Activated T-helper 2 cell treated with anti-CD3 and anti-CD28 coated beads, Interferon-gamma antibody, Interleukin-2, Interleukin-4, amounts not matched to agents 10 μg/mL and 5 μg/mL and 100 μg/mL, durations not matched to agents 14 hours and 24 hours and 36 hours (primary cell): Measurements from ENCODE around the gene GPAT3. TPM values are rescaled to one million over a fixed set of nuclear protein-coding genes. Genes with fewer than 3 reads are reported as not detected.
A peak's percentile ranks its signal among the peaks of the same experiment; 100 is the strongest.

Source experiments
- DNase-seq: peaks from one replicate; pipeline ENCODE4 v3.0.0; 2021; ENCODE audit warnings: low spot score
- H3K27ac Mint-ChIP-seq: one replicate; pipeline ENCODE4 v1.8.0; 2021; ENCODE audit warnings: mixed read lengths
- H3K27me3 Mint-ChIP-seq: one replicate; pipeline ENCODE4 v1.8.0; 2021; ENCODE audit warnings: low read depth, mixed read lengths
- H3K36me3 Mint-ChIP-seq: one replicate; pipeline ENCODE4 v1.8.0; 2021; ENCODE audit warnings: low read depth, mixed read lengths
- H3K4me1 Mint-ChIP-seq: one replicate; pipeline ENCODE4 v1.8.0; 2021; ENCODE audit warnings: low read depth, mixed read lengths
- H3K4me3 Mint-ChIP-seq: one replicate; pipeline ENCODE4 v1.8.0; 2021; ENCODE audit warnings: low read depth, mild to moderate bottlenecking, moderate library complexity, mixed read lengths
- H3K9me3 Mint-ChIP-seq: one replicate; pipeline ENCODE4 v1.8.0; 2021; ENCODE audit warnings: mixed read lengths
- intact Hi-C: fragments of 100-400 bp; cut with micrococcal nuclease; formaldehyde crosslinking; loops from one replicate; pipeline ENCODE4 v1.15.1; 2023
- total RNA-seq: library from RNA; stranded (reverse); gene quantifications from 2 replicates; pipeline ENCODE4 v1.2.3, GENCODE V29; 2022

Gene GPAT3
- total RNA-seq, 1 donor from 2014 or later = 8.8 TPM

DNA sequence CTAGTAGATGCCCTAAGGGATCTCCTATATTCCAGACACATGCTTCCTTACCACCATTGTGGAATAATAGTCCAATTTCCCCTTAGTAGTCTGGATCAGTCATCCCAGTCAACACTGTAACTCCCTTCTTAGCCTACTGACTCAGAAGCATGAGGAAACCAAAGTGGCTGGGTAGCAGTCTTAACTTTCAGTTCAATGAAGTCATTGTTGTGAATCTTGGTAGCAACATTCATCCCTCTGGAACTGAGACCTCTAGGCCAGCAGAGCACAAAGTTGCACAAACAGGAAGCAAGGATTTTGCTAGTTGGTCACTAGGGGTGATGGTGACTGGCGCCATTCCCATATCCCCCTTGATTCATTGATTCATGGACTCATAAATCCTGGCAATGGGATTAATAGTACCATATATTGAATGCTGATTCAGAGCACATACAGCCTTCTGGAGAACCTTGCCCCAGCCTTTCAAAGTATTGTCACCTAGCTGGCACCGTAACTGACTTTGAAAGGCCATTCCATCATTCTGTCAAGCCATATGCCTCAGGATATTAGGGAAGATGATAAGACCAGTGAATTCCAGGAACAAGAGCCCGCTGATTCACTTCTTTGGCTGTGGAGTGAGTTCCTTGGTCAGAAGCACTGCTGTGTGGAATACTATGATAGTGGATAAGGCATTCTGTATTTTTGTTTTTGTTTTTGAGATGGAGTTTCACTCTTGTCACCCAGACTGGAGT lies 19.7 kb upstream of the GPAT3 start:
- intact Hi-C loops = no loop called here
- H3K9me3 Mint-ChIP-seq = no peaks in the 10 kb centered on the region
- H3K27ac Mint-ChIP-seq = no peak overlapping the region
- DNase-seq = no peak
- H3K4me3 Mint-ChIP-seq = no peak overlapping the region
- H3K4me1 Mint-ChIP-seq = no peaks in the 10 kb centered on the region
- no peaks in the 10 kb centered on the region for H3K36me3 Mint-ChIP-seq
- peaks cover 4% of the 10 kb centered on the region for H3K27me3 Mint-ChIP-seq

DNA sequence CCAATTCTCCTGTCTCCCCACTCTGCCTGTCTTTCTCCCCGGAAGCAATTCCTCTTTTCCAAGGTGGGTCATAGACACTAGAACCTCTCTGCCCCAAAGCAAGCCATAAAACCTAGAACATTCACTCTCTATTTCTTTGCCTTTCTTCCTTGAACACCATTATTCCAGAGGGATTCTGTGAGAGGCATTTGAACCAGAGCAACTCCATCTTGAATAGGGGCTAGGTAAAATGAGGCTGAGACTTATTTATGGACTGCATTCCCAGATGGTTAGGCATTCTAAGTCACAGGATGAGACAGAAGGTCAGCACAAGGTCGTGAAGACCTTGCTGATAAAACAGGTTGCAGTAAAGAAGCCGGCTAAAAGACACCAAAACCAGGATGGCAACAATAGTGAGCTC lies 13.7 kb upstream of the GPAT3 start:
- DNase-seq = no peak
- H3K4me1 Mint-ChIP-seq = no peaks in the 10 kb centered on the region
- H3K27me3 Mint-ChIP-seq = peaks cover 9% of the 10 kb centered on the region
- intact Hi-C loops = no loop called here
- no peaks in the 10 kb centered on the region for H3K36me3 Mint-ChIP-seq
- no peaks in the 10 kb centered on the region for H3K9me3 Mint-ChIP-seq
- H3K27ac Mint-ChIP-seq = no peak overlapping the region
- no peak overlapping the region for H3K4me3 Mint-ChIP-seq

DNA sequence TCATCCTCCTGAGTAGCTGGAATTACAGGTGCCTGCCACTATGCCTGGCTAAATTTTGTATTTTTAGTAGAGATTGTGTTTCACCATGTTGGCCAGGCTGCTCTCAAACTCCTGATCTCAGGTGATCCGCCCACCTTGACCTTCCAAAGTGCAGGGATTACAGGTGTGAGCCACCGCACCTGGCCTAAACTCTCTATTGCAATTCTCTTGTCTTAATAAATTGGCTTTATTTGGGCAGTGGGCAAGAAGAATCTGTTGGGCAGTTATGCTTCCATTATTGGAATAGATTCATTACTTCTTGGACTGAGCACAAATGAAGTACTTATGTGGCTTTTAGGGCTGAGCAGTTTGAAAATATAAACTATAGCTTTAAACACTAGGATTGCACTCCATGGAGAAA lies 8.2 kb upstream of the GPAT3 start:
- peaks cover 18% of the 10 kb centered on the region for H3K27me3 Mint-ChIP-seq
- intact Hi-C loops = no loop called here
- no peaks in the 10 kb centered on the region for H3K9me3 Mint-ChIP-seq
- H3K36me3 Mint-ChIP-seq = no peaks in the 10 kb centered on the region
- DNase-seq = no peak
- H3K4me3 Mint-ChIP-seq = no peak overlapping the region
- H3K27ac Mint-ChIP-seq = no peak overlapping the region
- no peaks in the 10 kb centered on the region for H3K4me1 Mint-ChIP-seq

DNA sequence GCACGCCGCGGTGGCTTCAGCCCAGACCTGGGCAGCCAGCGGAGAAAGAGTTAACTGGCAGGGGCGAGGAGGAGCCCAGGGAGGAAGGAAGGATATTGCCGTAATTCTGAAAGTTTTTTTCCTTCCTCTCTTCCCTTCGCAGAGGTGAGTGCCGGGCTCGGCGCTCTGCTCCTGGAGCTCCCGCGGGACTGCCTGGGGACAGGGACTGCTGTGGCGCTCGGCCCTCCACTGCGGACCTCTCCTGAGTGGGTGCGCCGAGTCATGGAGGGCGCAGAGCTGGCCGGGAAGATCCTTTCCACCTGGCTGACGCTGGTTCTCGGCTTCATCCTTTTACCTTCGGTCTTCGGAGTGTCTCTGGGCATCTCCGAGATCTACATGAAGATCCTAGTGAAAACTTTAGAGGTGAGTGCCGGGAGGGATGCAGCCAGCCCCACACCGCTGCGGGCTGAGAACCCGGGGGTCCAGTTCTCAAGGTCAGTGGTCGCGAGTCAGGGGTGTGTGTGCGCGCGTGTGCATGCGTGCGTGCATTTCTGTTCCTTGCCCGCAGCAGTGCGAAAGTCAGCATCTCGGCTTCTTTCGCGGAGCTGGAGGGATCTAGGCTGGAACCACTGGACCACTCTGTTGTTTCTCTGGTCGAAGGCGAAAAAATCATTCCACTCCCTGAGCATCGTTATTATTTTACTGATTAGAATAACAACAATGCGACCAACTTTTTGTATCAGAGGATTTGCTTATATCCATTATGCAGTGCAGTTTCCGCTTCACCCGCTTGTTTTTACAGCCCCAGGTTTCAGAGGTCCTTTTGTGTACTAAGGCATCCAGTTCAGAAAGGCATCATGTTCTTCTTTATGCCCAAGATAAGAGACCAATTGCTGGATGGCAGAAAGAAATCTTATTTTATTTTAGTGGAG lies 709 bp downstream of the GPAT3 start:
- peaks cover 26% of the 10 kb centered on the region for H3K4me1 Mint-ChIP-seq
- DNase-seq = no peak
- H3K27ac Mint-ChIP-seq = peak overlapping the region; percentile 52
- H3K4me3 Mint-ChIP-seq = peak overlapping the region; percentile 78
- H3K27me3 Mint-ChIP-seq = peaks cover 44% of the 10 kb centered on the region
- intact Hi-C loops = loop anchor here (1.0 to 2.0 kb wide), 2 partner anchors 12 to 52 kb away; partner anchors contain the start of gene ABRAXAS1
- H3K36me3 Mint-ChIP-seq = no peaks in the 10 kb centered on the region
- H3K9me3 Mint-ChIP-seq = no peaks in the 10 kb centered on the region

DNA sequence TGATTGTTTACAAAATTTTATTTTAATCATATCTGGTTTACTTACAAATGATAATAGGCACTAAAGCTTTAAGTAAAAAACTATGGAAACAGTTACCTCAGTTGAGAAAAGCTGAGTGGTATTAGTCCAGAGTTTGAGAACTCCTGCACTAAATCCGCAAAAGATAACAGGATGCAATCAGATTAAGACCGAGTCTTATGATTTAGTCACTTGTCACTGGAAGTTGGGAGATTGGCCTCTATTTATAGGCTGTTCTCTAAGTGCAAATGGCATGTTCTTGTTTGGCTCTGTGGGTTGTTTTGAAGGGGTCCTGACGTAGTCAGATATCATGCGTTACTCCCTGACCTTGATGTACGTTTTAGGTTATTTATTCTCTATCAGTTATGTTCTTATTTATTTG lies 6.3 kb downstream of the GPAT3 start:
- Mint-ChIP-seq H3K4me1 (peaks cover 14% of the 10 kb centered on the region), H3K4me3 (no peak overlapping the region), H3K9me3 (no peaks in the 10 kb centered on the region), H3K27me3 (peaks cover 13% of the 10 kb centered on the region), H3K36me3 (no peaks in the 10 kb centered on the region), H3K27ac (no peak overlapping the region)
- DNase-seq = no peak
- intact Hi-C loops = no loop called here

DNA sequence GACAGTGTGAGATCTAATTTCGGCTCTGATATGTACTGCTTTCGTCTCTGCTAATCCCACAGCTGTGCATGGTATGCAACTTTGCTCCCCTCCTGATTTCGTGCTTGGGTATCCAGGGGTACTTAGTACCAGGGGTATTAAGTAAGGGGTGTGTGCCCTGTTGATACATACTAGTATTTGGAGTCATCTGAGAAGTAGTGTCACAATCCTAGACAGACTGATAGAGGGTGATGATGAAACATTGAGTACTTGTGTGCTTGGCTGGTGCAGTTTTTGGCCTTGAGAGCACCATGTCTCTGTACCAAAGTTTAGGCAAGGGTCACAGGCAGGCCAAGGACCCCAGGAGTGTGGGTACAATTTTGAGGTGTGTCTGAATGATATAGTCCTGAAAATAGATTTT lies 10.9 kb downstream of the GPAT3 start:
- intact Hi-C loops = no loop called here
- no peak overlapping the region for H3K27ac Mint-ChIP-seq
- no peak overlapping the region for H3K4me3 Mint-ChIP-seq

DNA sequence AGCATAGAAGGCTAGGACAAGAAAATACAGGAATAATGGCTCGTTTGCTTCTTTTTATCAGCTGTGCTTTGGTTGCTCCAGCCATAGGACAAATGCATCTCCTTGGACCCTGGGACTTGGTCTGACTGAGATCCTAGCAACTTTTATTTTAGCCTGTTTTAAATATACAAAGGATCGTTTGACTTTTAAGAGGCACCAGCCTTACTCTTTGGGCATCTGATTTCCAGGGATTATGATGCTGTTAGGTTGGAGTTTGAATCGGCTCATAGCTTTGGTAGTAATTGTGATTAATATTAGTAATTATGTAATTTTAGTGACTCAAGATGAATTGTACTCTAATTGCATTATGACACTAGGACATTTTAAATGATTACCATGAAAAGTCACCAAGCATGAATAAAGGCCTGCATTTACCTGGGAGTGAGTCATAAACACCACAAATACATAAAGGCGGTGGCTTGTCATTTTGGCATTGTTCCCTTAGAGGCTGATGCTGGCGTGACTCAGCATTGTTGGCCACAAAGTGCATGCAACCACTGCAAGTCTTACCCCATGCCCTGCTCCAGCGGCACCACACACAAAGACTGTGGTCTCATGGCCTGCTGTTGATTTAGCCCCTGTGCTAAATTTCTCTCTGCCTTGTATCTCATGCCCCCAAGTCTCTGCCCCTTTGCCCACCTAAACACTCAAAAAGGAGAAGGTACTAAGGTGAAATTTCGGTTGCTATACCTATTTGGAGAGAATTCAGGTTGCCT lies 12.4 kb downstream of the GPAT3 start:
- no peaks in the 10 kb centered on the region for H3K9me3 Mint-ChIP-seq
- H3K4me3 Mint-ChIP-seq = no peak overlapping the region
- intact Hi-C loops = loop anchor here (1.0 kb wide), 2 partner anchors 10 to 12 kb away; partner anchors contain the start of gene GPAT3
- no peak overlapping the region for H3K27ac Mint-ChIP-seq
- H3K27me3 Mint-ChIP-seq = peaks cover 1% of the 10 kb centered on the region
- peaks cover 4% of the 10 kb centered on the region for H3K36me3 Mint-ChIP-seq
- peaks cover 34% of the 10 kb centered on the region for H3K4me1 Mint-ChIP-seq
- peak; percentile 68 for DNase-seq

More for the DNA sequence above, 10.9 kb downstream of the GPAT3 start:
- no peak for DNase-seq
- H3K4me1 Mint-ChIP-seq = peaks cover 19% of the 10 kb centered on the region
- peaks cover 4% of the 10 kb centered on the region for H3K36me3 Mint-ChIP-seq
- no peaks in the 10 kb centered on the region for H3K9me3 Mint-ChIP-seq
- peaks cover 1% of the 10 kb centered on the region for H3K27me3 Mint-ChIP-seq

DNA sequence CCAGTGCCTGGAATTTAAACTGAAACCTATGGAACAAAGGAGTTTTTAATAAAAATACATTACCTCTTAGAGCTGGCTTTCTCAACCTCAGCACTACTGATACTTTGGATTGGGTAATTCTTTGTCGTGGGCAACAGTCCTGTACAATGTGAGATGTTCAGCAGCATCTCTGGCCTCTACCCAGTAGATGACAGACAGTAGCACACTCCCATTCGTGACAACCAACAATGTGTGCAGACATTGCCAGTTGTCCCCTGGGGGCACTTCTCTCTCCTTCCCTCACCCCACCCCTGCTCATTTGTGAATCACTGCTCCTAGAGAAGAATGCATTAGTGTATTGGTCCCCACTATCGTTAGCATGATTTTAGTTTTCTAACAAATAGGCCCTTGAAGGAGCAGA lies 16.2 kb downstream of the GPAT3 start:
- Mint-ChIP-seq H3K4me3 (no peak overlapping the region), H3K4me1 (peaks cover 51% of the 10 kb centered on the region), H3K9me3 (no peaks in the 10 kb centered on the region), H3K36me3 (peaks cover 4% of the 10 kb centered on the region), H3K27ac (no peak overlapping the region), H3K27me3 (peaks cover 1% of the 10 kb centered on the region)
- intact Hi-C loops = loop anchor here (5.0 kb wide), 1 partner anchor 645 kb away; no protein-coding TSS in a partner anchor
- DNase-seq = no peak

DNA sequence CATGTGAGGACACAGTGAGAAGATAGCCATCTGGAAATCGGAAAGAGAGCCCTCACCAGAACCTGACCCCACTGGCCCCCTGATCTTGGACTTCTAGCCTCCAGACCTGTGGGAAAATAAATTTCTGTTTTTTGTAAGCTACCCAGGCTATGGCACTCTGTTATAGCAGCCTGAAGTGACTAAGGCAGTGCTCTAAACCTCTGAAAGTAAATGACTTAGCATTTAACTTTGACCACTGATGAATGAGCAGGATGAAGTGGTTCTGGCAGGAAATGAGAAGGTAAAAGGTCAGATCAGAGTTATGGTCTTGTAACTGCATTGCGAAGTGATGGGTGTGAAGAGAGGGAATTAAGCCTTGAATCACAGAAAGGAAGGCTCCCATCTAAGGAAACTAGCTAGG lies 17.0 kb downstream of the GPAT3 start:
- Mint-ChIP-seq H3K27ac (no peak overlapping the region), H3K27me3 (peaks cover 1% of the 10 kb centered on the region), H3K36me3 (no peaks in the 10 kb centered on the region), H3K9me3 (no peaks in the 10 kb centered on the region), H3K4me3 (no peak overlapping the region), H3K4me1 (peaks cover 54% of the 10 kb centered on the region)
- DNase-seq = no peak
- intact Hi-C loops = loop anchor here (5.0 kb wide), 1 partner anchor 646 kb away; no protein-coding TSS in a partner anchor

DNA sequence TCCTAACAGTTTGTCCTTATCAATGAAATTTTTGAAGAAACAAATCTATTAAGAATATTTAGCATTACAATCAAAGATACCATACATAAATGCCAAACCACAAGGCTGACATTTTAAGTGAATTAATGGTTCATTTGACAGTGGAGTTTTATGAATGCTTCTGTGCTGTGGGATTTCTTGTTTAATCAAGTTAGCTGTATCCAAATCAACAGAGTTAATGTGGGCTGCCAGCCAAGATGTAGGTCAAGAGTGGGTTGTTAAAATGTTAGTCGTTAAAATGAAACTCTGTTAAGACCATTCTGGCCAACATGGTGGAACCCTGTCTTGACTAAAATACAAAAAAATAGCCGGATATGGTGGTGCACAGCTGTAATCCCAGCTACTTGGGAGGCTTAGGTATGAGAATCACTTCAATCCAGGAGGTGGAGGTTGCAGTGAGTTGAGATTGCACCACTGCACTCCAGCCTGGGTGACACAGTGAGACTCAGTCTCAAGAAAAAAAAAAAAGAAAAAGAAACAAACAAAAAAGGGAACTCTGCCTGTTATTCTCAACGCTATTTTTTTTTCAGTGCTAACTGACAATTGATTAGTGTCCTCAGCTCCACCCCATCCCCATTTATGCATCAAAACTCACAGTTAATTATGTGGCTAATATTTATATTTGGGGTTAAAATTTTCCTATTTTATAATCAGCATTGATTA lies 20.2 kb downstream of the GPAT3 start:
- Mint-ChIP-seq H3K4me1 (peaks cover 63% of the 10 kb centered on the region), H3K27ac (no peak overlapping the region), H3K36me3 (no peaks in the 10 kb centered on the region), H3K9me3 (no peaks in the 10 kb centered on the region), H3K4me3 (no peak overlapping the region), H3K27me3 (no peaks in the 10 kb centered on the region)
- DNase-seq = no peak
- intact Hi-C loops = loop anchor here (5.0 kb wide), 1 partner anchor 324 kb away; no protein-coding TSS in a partner anchor

DNA sequence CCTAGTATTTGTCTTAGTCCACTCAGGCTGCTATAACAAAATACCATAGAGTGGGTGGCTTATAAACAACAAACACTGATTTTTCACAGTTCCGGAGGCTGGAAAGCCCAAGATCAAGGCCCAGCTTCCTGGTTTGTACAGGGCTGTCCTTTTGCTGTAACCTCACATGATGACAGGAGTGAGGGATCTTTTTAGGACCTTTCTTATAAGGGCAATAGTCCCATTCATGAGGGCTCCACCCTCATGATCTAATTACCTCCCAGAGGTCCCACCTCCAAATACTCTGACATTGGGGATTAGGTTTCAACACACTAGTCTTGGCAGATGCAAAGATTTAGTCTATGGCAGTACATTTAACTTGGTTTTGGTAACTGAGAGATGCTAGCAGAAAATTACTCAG lies 20.9 kb downstream of the GPAT3 start:
- intact Hi-C loops = loop anchor here (5.0 kb wide), 1 partner anchor 325 kb away; no protein-coding TSS in a partner anchor

More for the DNA sequence above, 20.9 kb downstream of the GPAT3 start:
- Mint-ChIP-seq H3K27ac (no peak overlapping the region), H3K36me3 (no peaks in the 10 kb centered on the region), H3K27me3 (peaks cover 3% of the 10 kb centered on the region), H3K4me1 (peaks cover 67% of the 10 kb centered on the region), H3K9me3 (no peaks in the 10 kb centered on the region), H3K4me3 (no peak overlapping the region)
- no peak for DNase-seq
